Midbrain (tissue), 1 donor: Measurements from ENCODE around the gene LOXHD1.

Experiments
- DNase-seq: peaks from one replicate; lab custom pipeline; 2025; lab: John Stamatoyannopoulos, UW

The LOXHD1 gene

GRCh38 chr18:46574000-46574742, 82.8 kb downstream of the LOXHD1 start:
- DNase-seq, result no peak

DNA sequence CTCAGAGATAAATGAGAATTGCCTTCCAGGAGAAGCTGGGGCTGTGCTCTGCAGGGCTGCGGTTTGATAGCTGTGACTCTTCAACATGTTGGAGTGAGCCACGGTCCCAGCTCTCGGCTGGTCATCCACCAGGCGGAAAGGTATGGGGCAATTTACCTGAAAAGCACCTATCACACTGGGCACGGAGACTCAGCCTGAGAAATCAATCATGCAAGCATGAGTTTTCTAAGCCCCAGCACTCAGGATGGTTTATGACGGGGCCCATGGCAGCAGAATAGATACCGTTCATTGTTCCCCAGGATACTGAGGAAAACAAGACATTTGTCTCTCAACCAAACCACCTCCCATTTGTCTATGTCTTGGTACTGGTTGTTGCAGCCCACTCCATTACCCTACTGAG, 83.9 kb downstream of the LOXHD1 start:
- DNase-seq, result no peak

GRCh38 chr18:46571756-46572155, 85.3 kb downstream of the LOXHD1 start:
- no peak for DNase-seq

DNA sequence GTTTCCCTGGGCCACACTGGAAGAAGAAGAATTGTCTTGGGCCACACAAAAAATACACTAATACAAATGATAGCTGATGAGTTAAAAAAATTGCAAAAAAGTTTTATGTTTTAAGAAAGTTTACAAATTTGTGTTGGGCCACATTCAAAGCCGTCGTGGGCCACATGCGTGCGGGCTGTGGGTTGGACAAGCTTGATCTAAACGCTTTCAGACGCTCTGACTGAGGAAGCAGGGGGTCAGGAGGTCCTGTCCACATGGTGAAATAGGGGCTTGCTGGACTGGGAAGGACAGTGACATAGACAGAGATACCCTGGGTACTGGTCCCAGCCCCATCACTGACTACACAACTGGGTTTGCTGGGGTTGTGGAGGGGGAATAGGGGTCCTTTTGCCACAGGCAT, 86.4 kb downstream of the LOXHD1 start:
- no peak for DNase-seq

GRCh38 chr18:46570134-46570533, 86.9 kb downstream of the LOXHD1 start:
- no peak for DNase-seq

- no peak for DNase-seq
Measured at GRCh38 chr18:46569211-46569610, 87.8 kb downstream of the LOXHD1 start.

DNA sequence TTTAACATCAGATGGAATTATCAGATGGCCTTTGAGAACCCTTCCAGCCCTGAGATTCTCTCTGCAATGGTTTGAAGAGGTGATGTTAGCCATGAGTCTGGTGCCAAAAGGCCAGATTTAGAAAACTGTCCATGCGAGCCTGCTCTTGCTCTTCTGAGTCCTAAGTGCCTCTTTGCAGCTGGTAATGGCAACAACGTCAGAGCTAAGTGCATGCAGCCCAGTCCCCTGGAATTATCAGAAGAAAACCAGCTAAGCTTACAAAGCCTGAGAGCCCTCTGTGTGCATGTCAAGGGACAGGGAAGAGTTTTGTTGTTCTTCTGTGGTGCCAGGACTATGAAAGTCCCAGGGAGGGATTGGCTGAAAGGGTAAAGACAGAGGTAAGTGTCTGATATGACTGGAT, 89.8 kb downstream of the LOXHD1 start:
- no peak for DNase-seq

GRCh38 chr18:46566111-46566510, 90.9 kb downstream of the LOXHD1 start:
- DNase-seq, result no peak

- DNase-seq, result no peak
Measured at GRCh38 chr18:46565256-46565655, 91.8 kb downstream of the LOXHD1 start.

DNA sequence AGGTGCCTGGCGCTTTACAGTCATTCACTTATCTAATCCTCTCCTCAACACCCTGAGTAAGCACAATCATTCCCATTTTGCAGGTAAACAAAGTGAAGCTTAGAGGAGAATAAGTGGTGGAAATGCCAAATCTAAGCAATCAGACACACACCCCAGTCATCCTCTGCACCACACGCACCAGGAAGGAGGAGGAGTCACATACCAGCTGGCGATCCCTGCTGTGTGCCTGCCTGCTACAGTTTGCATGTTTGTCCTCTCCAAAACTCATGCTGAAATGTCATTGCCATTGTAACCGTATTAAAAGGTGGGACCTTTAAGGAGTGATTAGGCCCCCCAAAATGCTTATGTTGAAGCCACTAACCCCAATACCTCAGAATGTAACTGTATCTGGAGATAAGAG, 93.7 kb downstream of the LOXHD1 start:
- no peak for DNase-seq

- DNase-seq, result no peak
Measured at GRCh38 chr18:46562674-46563192, 94.3 kb downstream of the LOXHD1 start.

GRCh38 chr18:46560671-46561045, 96.4 kb downstream of the LOXHD1 start:
- DNase-seq, result no peak

GRCh38 chr18:46559946-46560670, 96.9 kb downstream of the LOXHD1 start:
- DNase-seq, result no peak

DNA sequence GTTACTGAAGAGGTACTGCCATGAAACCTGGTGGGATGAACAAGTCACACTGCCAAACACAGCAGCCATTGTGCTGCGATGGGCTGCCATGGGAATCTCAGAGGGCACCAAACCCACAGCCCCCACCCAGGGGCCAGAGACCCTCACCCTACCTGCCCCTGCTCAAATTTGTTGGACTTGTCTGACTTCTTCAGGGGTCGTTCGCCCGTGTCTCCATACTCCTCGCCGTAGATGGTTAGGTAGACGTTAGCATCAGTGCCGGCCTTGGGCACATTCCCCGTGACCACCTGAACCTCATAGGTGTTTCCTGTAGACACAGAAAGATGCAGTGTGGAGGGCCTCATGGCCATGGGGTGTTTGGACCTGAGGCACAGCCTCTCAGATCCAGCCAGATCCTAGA, 97.7 kb downstream of the LOXHD1 start:
- no peak for DNase-seq

- DNase-seq, result no peak
Measured at GRCh38 chr18:46556590-46557206, 100.3 kb downstream of the LOXHD1 start.

- DNase-seq, result peak; percentile 64
Measured at GRCh38 chr18:46555724-46556123, 101.3 kb downstream of the LOXHD1 start.

DNA sequence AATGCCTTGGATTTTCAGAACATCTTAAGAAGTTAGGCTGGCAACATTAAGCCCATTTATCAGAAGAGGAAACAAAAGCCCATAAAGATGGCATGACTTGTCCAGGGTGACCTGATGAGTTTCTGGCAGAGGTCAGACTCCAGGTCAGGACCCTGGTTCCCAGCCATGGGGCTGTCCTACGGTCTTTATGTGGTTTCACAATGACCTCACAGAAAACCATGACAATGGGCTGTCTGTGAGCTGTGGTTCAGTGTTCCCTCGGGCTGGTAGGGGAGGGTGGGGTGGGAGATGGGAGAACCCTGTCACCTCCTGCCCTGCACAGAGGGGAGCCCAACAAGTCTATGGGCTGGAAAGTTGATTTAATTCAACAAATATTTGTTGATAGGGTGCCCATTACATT, 101.8 kb downstream of the LOXHD1 start:
- peak; percentile 74 for DNase-seq

GRCh38 chr18:46554406-46555080, 102.5 kb downstream of the LOXHD1 start:
- DNase-seq, result no peak

GRCh38 chr18:46550609-46551008, 106.4 kb downstream of the LOXHD1 start:
- no peak for DNase-seq

DNA sequence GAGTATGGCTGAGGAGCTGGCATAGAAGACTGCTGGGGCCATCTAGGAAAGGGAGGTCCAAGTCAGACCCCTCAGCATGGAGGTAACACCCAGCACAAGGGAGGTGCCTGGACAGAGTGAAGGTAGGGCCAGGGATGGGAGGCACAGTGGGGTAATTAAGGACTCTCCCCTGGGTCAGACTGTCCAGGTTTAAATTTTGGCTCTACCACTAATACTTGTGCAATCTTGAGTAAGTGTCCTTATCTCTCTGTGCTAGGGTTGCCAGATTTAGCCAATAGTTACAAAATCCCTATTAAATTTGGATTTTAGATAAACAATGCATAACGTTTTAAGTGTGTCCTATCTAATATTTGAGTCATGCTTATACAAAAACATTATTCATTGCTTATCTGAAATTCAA, 109.5 kb downstream of the LOXHD1 start:
- no peak for DNase-seq

DNA sequence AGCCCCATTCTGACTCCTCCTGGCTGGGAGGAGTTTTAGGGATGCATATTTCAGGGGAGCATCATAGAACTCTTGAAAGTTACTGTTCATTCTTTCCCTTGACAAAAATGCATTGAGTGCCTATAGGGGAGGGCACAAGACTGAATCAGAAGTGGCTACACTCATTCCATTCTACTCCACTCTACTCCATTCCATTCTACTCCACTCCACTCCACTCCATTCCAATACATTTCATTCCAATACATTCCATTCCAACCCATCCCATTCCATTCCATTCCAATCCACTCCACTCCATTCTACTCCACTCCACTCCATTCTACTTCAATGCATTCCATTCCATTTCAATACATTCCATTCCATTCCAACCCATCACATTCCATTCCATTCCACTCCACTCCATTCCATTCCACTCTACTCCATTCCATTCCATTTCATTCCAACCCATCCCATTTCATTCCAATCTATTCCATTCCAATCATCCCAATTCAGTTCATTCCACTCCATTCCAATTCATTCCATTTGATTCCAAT, 110.8 kb downstream of the LOXHD1 start:
- DNase-seq, result no peak

- DNase-seq, result no peak
Measured at GRCh38 chr18:46542545-46542944, 114.5 kb downstream of the LOXHD1 start.
